ENCODE results near the gene PSMD4.

GRCh38 chr1:151259351-151259750 is 4.8 kb downstream of the PSMD4 start:
- TF ChIP-seq CTCF (IDR thresholded peaks at IDR 0.05) (no peak), EZH2 (IDR thresholded peaks at IDR 0.05; ENCODE audit: borderline replicate concordance, insufficient read depth, low read depth, low read length, poor library complexity, severe bottlenecking) (no peak)

All from B cell (primary cell).